Superior temporal gyrus (tissue), 1 donor: ENCODE measurements around the gene C11orf52.

Source experiments
- DNase-seq: peaks from one replicate; pipeline ENCODE4 v3.0.0-alpha.2; 2016; ENCODE audit errors: extremely low spot score

The C11orf52 gene

GRCh38 chr11:111975076-111975806, 56.5 kb downstream of the C11orf52 start:
- peak; percentile 63 for DNase-seq

- DNase-seq, result no peak
Measured at GRCh38 chr11:111976119-111976766, 57.5 kb downstream of the C11orf52 start.
